PC-9 (cell line): Measurements from ENCODE around the gene HHAT.

Source experiments
- EZH2 ChIP-seq: fragments of 200-600 bp; sonication (generic); IDR thresholded peaks from 2 replicates; pipeline ENCODE4 v1.8.0; 2017; ENCODE audit warnings: antibody characterized with exemption, low read depth
- TF ChIP-seq, protein P1 (sequence below): fragments of 200-600 bp; sonication (generic); conservative IDR thresholded peaks from 2 replicates; pipeline ENCODE4 v1.6.1; 2017; ENCODE audit warnings: mixed run types, antibody characterized with exemption, mild to moderate bottlenecking, moderate library complexity

DNA sequence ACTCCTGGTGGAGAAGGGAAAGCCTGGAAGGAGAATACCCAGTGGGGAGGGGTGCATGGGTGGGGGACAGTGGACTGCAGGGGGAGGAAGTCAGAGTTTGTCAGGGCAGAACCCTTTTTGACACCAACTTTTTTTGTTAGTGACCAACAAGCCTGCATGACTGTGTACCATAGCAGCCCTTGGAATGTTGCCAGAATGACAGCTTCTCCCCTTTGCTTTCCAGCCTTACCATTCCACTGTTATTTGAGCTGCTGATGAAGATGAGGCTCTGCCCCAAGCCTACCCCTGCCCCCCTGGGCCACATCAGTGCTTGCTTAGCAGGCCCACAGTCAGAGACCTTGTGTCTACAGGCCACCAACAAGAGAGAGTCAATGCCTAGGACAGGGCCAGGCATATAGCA is 341.2 kb downstream of the HHAT start:
- TF ChIP-seq, protein P1, sequence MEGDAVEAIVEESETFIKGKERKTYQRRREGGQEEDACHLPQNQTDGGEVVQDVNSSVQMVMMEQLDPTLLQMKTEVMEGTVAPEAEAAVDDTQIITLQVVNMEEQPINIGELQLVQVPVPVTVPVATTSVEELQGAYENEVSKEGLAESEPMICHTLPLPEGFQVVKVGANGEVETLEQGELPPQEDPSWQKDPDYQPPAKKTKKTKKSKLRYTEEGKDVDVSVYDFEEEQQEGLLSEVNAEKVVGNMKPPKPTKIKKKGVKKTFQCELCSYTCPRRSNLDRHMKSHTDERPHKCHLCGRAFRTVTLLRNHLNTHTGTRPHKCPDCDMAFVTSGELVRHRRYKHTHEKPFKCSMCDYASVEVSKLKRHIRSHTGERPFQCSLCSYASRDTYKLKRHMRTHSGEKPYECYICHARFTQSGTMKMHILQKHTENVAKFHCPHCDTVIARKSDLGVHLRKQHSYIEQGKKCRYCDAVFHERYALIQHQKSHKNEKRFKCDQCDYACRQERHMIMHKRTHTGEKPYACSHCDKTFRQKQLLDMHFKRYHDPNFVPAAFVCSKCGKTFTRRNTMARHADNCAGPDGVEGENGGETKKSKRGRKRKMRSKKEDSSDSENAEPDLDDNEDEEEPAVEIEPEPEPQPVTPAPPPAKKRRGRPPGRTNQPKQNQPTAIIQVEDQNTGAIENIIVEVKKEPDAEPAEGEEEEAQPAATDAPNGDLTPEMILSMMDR: no peak
- TF ChIP-seq EZH2: no peak
